Measurements from ENCODE around the gene PRRX1. TPM values are rescaled to one million over a fixed set of nuclear protein-coding genes. Genes with fewer than 3 reads are reported as not detected.

Gene PRRX1
- total RNA-seq, 1 donor from 2014 or later: 0.64 TPM

DNA sequence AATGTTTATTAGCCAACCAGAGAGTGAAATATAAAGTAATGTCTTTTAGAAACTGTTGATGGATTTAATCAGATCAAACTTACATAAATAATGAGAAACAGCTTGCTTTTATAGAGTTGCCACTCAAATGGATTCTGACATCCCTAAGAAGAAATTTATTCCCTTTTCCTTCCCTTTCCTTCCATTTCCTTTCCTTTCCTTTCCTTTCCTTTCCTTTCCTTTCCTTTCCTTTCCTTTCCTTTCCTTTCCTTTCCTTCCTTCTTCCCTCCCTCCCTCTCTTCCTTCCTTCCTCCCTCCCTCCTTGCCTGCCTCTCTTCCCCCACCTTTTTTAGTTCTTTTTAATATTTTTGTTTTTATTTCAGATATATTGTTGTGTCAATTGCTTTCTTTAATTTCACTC, 27.3 kb downstream of the PRRX1 start:
- no peak for DNase-seq (ENCODE audit: low read depth in 2 of 2)

DNA sequence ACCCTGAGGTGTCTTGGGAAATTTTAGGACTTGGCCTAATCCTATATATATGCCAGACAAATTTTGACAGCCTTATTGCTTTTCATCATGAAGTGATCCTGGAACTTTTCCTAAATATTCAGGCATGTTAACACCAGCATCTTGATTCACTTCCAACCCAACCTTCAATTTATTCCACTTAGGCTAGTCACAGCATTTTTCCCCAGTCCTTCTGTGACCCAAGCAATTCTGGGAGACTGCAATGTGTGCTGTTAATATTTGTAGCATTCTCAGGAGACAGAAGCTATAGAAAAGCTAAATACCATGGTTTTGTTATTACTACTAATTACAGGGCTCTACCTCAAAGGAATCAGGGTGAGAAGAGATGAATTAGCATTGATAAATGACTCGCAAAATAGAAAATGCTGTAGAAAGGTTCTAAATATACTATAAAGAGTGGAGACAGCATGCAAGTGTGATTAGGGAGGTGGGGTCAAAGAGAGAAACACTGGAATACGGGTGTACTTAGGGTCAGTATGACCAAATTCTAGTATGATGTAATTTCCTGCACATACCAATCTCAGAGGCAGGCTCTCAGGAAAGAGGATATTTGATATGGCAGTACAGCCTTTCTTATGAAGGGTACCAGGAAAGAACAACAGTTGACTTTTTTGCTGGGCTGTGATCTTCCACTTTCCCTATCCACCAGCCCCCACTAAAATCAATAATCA, 29.1 kb downstream of the PRRX1 start:
- DNase-seq (ENCODE audit: low read depth in 2 of 2): peak in 1 of 2 donors; percentile 52

DNA sequence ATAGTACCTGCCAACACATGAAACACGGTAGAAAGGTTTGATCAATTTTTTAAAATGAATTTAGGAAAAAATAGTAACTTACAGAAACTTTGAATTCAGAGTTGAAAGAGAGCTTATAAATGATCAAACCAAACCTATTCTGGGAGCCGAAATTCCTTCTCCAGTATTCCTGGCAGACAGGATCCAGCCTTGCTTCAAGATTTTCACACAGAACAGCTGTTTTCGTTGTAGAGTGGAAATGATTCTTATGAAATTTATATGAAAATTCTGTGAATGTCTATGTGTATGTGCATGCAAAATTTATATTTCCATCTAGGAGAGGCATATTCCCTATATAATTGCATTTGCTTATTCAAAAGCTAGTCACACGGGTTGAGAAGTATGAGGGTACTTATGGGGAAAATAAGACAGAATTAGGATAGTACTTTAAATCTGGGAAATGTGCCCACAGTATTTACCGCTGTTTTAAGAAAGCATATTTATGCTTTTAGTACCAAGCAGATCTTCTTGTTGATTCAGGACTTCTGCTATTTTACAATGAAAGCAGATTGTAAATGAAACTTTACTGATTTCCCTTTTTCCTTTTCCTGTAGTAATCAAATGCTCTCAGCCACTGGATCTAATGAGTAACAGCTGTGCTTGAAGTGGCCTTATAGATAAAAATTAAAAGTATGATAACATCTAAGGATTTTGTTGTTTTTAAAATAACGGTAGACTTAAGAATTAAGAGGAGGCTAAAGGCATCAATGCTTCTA, 30.4 kb downstream of the PRRX1 start:
- no peak for DNase-seq (ENCODE audit: low read depth in 2 of 2)

DNA sequence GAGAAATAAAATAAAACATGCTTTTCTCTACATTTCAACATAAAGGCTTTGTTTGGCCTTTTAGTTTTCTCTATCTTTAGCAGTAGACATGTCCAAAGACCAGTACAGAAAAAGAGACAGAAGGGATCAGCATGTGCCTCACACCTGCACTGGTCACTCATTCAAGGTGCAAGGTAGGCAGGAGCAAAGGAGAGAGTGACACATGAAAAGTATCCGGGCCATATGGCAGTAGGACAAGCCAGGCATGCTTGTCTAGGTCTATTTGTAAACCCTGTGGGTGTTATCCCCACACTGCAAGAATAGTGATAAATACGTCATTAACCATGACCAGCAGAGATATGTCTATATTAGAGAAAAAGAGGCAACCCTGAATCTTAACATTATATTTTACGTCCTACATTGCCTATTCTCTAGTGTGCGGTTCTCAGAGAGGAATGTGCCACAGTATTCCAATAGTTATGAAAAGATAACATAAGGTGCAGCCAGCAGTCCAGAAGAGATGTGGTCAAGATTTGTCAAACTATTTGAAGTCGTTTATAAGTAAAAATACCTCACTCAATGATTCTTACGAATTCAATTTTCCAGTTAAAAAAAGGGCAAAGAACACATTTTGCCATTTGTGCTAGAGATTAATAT, 32.1 kb downstream of the PRRX1 start:
- no peak for DNase-seq (ENCODE audit: low read depth in 2 of 2)

DNA sequence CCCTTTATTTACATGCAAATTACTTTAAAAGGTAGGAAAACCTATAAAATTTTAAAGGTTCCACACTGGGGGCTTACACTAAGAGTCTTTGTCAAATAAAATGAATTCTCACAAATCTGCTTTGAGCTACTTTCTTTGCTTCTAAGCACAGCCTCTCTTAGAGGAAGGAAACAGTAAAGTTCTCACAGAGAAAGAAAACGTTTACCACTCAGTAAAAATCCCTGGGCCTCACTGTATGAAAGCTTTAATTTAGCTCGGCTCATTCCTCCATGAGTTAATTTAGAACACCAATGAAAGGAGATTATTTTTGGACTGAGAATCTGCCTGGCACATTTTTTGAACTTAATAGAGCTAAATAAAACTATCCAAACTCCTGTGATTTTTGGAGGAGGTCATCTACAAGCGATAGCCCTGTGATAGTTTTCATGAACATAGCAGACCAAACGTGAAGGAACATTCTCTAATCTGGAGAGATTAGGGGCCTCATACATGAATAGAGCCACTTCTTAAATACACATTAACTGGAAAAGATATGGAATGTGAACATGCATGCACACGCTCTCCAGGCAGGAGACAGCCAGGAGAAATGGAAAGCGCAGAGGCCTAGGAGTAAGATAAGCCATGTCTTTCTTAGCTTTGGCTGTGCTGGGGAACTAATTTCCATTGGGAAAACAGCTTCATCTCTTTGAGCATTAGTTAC, 32.8 kb downstream of the PRRX1 start:
- DNase-seq (ENCODE audit: low read depth in 2 of 2): no peak

DNA sequence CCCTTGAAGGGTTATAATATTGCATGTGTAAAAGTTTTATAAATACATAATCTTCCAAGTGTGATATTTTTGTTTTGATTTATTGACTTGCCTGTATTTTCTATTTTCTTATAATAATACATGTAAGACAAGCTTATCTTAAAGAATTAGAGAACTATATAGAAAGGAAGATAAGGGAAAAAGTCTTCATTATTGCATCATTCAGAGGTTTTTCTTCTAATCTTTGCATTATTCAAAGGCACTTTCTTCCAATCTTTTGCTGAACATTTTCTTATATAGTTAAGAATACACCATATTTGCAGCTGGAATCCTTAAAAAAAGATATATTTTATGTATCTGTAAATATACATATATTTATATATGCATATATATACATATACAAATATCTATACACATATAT, 33.4 kb downstream of the PRRX1 start:
- DNase-seq (ENCODE audit: low read depth in 2 of 2): no peak

DNA sequence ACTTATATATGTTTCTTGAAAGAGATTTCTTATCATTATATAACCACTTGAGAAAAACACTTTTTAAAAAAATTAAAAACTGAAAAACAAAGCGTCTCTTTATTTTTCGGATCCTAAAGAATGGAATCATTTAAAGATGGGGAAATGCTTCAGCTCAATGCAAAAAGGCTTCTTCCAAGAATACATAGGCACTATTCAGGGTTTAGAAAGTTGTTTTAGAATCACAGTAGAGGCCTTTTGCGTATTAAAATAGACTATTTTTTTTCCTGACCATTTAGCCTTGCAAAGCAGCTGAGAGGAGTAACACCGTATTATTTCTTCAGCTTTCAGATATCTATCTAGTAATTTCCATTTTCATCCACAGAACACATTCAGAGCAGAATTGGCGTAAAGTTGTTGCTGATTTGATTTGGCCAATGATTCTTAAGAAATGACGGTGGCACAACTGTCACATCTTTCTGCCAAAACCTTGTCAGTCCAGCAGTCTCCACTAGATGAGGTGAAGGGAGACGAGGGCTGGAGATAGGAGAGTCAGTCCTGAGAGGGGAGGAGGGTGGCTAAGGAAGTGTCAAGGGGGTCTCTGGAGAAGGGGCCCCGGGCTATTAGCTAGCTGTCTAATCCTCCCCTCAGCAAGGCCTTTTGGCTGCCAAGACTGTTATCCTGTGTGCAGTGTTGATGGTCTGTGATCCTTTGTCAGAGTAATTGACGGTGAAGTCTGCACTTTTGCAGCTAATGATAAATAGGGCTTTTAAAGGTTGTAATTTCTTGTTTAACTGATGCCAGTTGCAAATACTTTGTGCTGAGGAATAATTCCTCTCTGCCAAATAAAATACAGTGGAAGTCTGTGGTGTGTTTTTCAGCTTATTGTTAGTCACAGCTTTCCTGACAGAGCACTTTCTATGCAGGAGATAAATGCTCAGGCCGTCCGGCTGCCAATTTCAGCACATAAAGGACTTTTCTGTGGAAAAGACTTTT, 34.7 kb downstream of the PRRX1 start:
- peak; percentile 10 to 21 for DNase-seq (ENCODE audit: low read depth in 2 of 2)

DNA sequence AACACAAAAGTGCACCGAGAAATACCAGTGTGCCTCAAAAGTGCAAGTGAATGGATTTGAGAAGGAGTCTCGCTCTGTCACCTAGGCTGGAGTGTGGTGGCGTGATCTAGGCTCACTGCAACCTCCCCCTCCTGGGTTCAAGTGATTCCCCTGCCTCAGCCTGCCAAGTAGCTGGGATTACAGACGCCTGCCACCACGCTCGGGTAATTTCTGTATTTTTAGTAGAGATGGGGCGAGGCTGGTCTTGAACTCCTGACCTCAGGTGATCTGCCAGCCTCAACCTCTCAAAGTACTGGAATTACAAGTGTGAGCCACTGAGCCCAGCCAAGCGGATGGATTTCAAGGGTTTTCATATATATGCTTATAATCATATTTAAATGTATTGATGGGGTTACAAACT, 35.8 kb downstream of the PRRX1 start:
- DNase-seq (ENCODE audit: low read depth in 2 of 2): no peak

DNA sequence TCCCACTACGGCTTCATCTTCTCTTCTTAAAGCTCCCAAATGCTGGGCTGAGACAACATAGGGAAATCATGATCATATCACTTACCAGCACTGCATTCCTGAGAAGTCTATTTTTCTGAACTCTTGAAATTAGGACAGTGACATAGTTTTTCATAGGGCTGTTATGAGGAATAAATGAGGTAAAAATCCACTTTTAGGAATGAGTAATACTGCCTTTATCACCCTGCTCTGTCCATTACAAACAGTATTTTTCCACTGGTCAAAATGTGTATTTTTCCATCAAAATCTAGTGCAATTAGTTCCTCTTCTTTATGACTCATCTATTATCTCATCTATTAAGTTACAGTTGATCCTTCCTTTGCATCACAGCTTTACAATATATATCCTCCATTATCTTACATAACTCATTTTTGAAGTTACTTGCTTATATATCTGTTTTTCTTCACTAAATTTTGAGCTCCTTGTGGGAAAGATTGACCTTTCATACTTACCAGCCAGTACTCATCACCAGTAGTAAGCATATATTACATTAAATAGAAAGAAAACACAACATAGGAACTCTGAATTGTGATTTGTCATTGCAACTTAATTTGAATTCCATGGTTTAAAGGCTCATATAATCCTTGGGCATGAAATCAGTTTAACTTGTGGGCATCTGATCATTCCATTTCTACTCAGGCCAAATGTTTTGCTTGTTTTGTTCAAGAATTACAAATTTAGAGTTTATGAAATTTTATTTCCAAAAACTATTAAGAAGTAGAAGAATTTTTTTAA, 37.1 kb downstream of the PRRX1 start:
- peak; percentile 12 to 35 for DNase-seq (ENCODE audit: low read depth in 2 of 2)

DNA sequence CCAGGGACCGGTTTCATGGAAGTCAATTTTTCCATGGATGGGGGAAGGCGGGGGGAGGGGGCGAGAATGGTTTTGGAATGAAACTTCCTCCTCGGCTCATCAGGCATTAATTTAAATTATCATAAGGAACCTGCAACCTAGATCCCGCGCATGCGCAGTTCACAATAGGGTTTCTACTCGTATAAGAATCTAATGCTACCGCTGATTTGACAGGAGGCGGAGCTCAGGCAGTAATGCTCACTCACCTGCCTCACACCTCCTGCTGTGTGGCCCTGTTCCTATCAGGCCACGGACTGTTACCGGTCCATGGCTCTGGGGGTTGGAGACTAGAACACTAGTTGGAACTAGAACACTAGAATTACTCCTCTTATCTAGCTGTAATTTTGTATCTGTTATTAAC, 38.0 kb downstream of the PRRX1 start:
- DNase-seq (ENCODE audit: low read depth in 2 of 2): no peak

DNA sequence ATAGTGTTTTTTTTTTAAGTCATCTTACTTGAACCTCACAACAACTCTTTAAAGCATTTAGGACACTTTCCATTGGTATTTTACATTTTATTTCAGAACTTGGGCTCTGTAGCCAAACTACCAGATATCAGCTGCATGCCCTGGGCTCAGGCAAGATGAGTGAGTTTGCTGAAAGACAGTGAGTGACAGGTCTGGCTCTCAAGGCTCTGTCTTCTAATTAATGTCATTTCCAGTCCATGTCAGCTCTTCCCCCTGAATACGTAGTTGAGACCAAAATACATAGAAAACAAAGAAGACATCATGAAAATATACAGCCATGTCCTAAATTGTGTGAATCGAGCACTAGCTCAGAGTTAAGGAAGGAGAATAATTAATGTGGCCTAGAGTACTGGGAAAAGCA, 39.7 kb downstream of the PRRX1 start:
- no peak for DNase-seq (ENCODE audit: low read depth in 2 of 2)

DNA sequence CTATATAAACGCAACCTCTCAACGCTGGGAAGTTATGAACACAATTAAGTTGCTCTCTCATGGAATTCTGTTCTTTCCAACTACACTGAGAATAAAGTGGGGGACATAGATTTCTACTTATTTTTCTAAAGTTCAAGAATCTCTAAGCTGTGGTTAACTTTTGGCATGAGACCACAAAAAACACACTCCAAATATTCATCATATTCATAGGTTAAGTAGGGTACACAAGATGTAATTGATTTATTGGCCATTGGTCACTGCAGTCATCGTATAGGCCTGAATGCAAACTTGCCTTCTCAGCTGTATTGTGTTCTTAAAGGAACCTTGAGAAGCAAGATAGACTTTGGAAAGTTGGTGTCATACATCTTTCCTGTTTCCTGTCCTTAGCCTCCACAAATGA, 40.3 kb downstream of the PRRX1 start:
- no peak for DNase-seq (ENCODE audit: low read depth in 2 of 2)

DNA sequence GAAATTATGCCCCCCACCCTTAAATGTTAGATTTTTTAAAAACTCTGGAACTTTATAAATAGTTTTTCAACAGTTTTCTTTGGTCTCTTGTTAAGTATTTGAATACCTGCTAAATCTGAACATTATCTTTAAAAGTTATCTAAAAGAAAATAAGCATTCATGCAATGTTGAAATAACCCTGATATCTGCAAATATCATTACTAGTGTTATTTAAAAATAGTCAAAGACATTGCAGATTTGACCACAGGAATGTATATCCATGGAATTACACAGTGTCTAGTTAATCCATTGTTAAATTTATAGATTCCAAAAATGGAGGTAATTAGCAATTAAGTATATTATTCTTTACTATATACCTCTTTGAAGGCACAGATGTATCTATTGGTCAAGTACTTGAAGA, 42.0 kb downstream of the PRRX1 start:
- DNase-seq (ENCODE audit: low read depth in 2 of 2): no peak

DNA sequence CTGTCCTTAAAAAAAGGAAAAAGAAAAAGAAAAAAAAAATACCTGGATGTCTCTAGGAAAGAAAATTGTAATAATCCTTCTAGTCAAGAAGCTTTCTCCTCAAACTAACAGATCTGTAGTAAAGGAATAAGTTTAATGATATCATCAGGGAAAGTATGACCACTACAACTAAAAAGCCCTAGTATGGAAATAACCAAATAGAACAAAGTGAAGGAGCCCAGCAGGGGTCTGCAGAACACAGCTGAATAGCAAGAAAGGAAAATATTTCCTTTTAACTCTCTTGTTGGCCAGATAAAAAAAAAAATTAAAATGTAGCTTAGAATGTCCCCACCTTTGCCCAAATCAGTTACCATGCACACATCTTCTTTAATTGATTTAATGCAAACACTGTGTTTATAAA, 43.2 kb downstream of the PRRX1 start:
- DNase-seq (ENCODE audit: low read depth in 2 of 2): no peak

DNA sequence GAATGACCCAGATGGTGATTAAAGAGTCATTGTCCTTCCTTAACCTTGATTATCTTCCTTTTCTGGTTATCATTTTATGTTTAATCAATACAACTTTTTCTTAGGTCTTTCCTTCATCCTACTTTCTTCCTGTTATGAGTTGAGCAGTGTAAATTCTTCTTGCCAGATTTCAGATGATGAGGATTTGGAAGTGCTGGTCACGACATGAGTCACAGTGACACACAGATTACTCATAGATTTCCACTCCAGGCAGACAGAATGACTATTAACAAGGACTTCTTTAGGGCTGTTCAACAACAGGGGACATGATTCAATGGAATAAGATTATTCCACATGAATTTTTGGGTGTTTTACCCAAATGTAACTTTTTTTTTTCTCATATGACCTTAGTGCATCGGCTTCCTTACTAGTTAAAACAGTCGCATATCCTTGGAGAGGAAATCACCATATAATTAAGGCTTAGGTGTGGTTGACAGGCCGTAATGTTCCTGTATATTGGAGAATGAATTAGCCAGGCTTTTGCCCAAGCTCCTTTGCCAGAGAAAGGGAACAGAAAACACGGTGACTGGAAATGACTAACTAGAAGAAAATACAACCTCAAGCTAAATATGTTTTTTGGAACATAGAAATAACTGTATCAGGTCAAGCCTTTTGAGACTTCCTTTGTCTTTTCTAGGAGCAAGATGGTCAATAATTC, 44.2 kb downstream of the PRRX1 start:
- DNase-seq (ENCODE audit: low read depth in 2 of 2): peak; percentile 43 to 93

DNA sequence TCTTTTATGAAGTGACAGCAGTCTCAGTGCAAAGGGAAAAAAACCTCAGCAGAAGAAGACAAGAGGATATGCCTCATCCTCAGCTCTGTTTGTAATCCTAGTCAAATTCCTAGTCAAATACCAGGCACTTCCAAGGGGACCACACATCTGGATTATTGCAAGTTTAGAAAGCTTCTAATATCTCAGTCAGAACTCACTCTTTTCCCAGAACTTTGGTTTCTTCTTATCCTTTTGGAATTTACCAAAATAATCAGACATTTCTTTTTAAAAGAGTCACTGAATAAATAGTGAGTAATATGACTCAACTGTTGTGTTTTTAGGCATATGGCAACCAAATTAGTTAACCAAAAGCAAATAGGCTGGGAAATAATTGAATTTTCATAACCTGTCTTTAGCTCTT, 47.8 kb downstream of the PRRX1 start:
- DNase-seq (ENCODE audit: low read depth in 2 of 2): no peak

DNA sequence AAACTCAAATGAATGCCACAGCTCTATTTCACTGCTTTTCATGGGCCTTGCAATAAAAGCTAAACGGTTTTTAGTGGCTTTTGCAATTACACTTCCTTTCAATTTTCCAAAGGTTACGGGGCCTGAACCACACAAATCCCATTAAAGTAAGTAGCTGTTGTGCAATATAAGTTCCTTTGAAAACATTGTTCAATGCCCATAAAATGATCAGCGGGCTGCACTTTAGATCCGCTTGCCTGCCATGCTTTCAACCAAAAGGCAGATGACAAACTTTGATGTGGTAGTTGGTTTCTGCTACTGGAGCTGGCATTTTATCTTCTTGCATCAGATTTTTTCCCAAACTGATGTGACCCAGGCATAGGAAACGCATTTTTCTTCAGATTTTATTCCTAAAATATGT, 50.2 kb downstream of the PRRX1 start:
- no peak for DNase-seq (ENCODE audit: low read depth in 2 of 2)

DNA sequence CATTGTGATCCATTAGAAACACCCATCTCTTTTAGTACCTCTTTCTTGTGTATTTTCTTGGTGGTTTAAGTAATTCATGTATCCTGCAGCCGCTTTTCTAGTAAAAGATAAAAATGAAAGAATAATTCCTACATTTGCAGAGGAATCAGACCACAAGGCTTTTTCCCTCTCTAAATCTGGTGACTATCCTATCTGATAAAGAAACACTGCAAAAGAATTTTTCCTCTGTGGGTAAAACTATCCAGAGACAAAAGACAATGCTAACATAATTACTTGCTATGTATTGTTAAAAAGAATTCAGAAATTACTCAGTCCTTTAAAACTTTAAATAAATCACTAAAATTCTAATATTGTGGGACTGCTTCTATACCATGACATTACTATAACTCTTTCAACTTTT, 51.0 kb downstream of the PRRX1 start:
- DNase-seq (ENCODE audit: low read depth in 2 of 2): no peak

DNA sequence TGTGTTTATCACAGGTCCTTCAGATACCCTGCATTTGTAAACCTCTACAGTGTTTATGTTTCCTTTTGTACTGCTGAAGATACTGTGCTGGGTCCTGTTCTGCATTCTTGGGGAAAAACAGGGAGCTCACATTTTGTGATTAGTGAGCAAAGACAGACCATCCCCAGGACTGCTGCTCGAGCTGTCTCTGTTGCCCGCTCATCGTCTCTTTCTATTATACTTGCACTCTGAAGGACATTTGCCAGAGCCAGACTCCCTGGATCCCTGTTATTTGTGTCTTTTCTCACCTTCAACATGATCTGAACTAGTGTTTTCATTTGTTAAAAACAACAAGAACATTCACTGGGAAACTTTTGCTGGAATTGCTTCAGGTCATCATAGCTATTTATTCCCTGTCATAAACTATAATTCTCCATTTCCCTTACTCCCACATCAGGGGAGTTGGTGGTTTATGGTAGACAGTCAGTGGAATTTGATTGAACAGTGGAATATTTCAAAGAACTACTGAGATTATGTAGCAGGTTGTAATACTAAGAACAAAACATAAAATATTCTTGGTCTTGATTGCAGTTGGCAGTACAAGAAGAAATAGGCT, 53.0 kb downstream of the PRRX1 start:
- no peak for DNase-seq (ENCODE audit: low read depth in 2 of 2)

Data from dermis microvascular lymphatic vessel endothelial cell (primary cell).